ENCODE data around the gene NELFA. TPM values are rescaled to one million over a fixed set of nuclear protein-coding genes. Genes with fewer than 3 reads are reported as not detected.

Gene NELFA
- total and polyA plus RNA-seq, 2 donors from 2014 or later = 17.8 to 39.1 TPM

- Histone ChIP-seq H3K9ac (ENCODE audit: low read length in 3 of 3) (no peak overlapping the region), H3K27me3 (ENCODE audit: control insufficient read depth, insufficient read depth, low read length) (no peaks in the 10 kb centered on the region), H3K4me1 (ENCODE audit: control insufficient read depth in 2 of 3, insufficient read depth in 2 of 3, low read depth in 1 of 3, low read length in 3 of 3) (no peaks in the 10 kb centered on the region), H3K27ac (ENCODE audit: low read depth in 2 of 2, low read length in 2 of 2) (no peak overlapping the region), H3K4me3 (ENCODE audit: low read length in 3 of 3) (no peak overlapping the region), H3K9me3 (ENCODE audit: control insufficient read depth in 2 of 3, insufficient read depth in 1 of 3, low read length in 3 of 3) (no peaks in the 10 kb centered on the region), H3K36me3 (ENCODE audit: control insufficient read depth in 2 of 3, insufficient read depth in 3 of 3, low read length in 3 of 3) (no peaks in the 10 kb centered on the region)
- TF ChIP-seq, protein P1, sequence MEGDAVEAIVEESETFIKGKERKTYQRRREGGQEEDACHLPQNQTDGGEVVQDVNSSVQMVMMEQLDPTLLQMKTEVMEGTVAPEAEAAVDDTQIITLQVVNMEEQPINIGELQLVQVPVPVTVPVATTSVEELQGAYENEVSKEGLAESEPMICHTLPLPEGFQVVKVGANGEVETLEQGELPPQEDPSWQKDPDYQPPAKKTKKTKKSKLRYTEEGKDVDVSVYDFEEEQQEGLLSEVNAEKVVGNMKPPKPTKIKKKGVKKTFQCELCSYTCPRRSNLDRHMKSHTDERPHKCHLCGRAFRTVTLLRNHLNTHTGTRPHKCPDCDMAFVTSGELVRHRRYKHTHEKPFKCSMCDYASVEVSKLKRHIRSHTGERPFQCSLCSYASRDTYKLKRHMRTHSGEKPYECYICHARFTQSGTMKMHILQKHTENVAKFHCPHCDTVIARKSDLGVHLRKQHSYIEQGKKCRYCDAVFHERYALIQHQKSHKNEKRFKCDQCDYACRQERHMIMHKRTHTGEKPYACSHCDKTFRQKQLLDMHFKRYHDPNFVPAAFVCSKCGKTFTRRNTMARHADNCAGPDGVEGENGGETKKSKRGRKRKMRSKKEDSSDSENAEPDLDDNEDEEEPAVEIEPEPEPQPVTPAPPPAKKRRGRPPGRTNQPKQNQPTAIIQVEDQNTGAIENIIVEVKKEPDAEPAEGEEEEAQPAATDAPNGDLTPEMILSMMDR (IDR thresholded peaks at IDR 0.05; ENCODE audit: borderline replicate concordance, extremely low read depth, insufficient read depth) = no peak
- FAIRE-seq = no peak
- DNase-seq = no peak
- intact Hi-C loops (cut with DNase I) = no loop called here
These were observed 37.8 kb downstream of the NELFA start for GRCh38 chr4:1970926-1971325.

DNA sequence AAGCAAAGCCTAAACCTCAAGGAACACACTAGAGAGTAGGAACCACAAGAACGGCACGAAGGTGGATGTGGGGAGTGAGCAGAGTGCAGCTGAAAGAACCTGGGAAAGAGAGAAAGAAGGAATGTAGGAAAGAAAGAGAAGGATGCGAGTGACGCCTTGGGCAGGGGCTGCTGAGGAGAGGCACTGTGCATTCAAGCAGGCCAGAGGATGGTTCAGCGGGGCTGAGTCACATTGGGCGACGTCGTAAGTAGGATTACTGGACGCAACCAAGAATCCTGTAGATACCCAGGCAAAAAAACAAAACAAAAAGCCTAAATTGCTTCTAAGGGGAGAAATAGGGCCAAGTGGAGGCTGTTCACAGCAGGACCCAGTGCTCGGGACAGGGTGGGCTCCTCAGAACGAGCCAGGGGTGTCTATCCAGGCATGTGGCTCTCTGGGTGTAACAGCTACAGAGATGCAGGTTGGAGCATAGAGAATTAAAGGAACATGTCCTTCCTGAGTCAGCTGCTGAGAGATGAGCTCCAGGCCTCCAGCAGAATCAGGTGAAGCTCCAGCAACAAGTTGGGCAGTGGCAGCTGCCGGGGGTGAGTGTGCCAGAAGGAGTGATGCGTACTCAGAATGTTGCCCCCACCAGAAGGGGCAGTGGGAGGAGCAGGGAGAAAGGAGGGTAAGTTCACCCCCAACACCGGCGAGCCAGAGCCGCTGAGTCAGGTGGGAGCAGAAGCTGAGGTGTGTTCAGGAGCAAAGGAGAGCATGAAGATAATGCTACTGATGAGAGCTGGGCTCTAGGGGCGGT, 38.6 kb downstream of the NELFA start:
- H3K9me3 ChIP-seq (ENCODE audit: control insufficient read depth in 2 of 3, insufficient read depth in 1 of 3, low read length in 3 of 3) = no peaks in the 10 kb centered on the region
- no peaks in the 10 kb centered on the region for H3K27me3 ChIP-seq (ENCODE audit: control insufficient read depth, insufficient read depth, low read length)
- no peak overlapping the region for H3K9ac ChIP-seq (ENCODE audit: low read length in 3 of 3)
- H3K36me3 ChIP-seq (ENCODE audit: control insufficient read depth in 2 of 3, insufficient read depth in 3 of 3, low read length in 3 of 3) = no peaks in the 10 kb centered on the region
- no peak overlapping the region for H3K4me3 ChIP-seq (ENCODE audit: low read length in 3 of 3)
- no peak for DNase-seq
- no peak overlapping the region for H3K27ac ChIP-seq (ENCODE audit: low read depth in 2 of 2, low read length in 2 of 2)
- intact Hi-C loops (cut with DNase I) = no loop called here
- no peak for FAIRE-seq
- TF ChIP-seq, protein P1 (IDR thresholded peaks at IDR 0.05; ENCODE audit: borderline replicate concordance, extremely low read depth, insufficient read depth) = no peak
- no peaks in the 10 kb centered on the region for H3K4me1 ChIP-seq (ENCODE audit: control insufficient read depth in 2 of 3, insufficient read depth in 2 of 3, low read depth in 1 of 3, low read length in 3 of 3)

- DNase-seq = no peak
- intact Hi-C loops (cut with DNase I) = no loop called here
- no peaks in the 10 kb centered on the region for H3K27me3 ChIP-seq (ENCODE audit: control insufficient read depth, insufficient read depth, low read length)
- H3K4me3 ChIP-seq (ENCODE audit: low read length in 3 of 3) = no peak overlapping the region
- no peaks in the 10 kb centered on the region for H3K36me3 ChIP-seq (ENCODE audit: control insufficient read depth in 2 of 3, insufficient read depth in 3 of 3, low read length in 3 of 3)
- FAIRE-seq = no peak
- TF ChIP-seq, protein P1 (IDR thresholded peaks at IDR 0.05; ENCODE audit: borderline replicate concordance, extremely low read depth, insufficient read depth) = no peak
- H3K9ac ChIP-seq (ENCODE audit: low read length in 3 of 3) = no peak overlapping the region
- no peaks in the 10 kb centered on the region for H3K4me1 ChIP-seq (ENCODE audit: control insufficient read depth in 2 of 3, insufficient read depth in 2 of 3, low read depth in 1 of 3, low read length in 3 of 3)
- H3K27ac ChIP-seq (ENCODE audit: low read depth in 2 of 2, low read length in 2 of 2) = no peak overlapping the region
- H3K9me3 ChIP-seq (ENCODE audit: control insufficient read depth in 2 of 3, insufficient read depth in 1 of 3, low read length in 3 of 3) = no peaks in the 10 kb centered on the region
These were observed 40.0 kb downstream of the NELFA start for GRCh38 chr4:1968686-1969295.
